Choroid plexus epithelial cell (primary cell): Measurements from ENCODE around the gene SUN5.

Experiments used
- DNase-seq: peaks from one replicate; pipeline ENCODE4 v3.0.0-alpha.2; 2010; ENCODE audit warnings: low read depth
- H3K4me3 ChIP-seq: 2 replicates; pipeline ENCODE4 v1.5.1; 2011; ENCODE audit warnings: low read depth, mild to moderate bottlenecking, control low read depth, low read length, moderate library complexity
- TF ChIP-seq, protein P1 (sequence below): conservative IDR thresholded peaks from 2 replicates; pipeline ENCODE4 v1.5.1; 2011; ENCODE audit warnings: low read depth, mild to moderate bottlenecking, control low read depth, inconsistent platforms, low read length, moderate library complexity

SUN5 gene

DNA sequence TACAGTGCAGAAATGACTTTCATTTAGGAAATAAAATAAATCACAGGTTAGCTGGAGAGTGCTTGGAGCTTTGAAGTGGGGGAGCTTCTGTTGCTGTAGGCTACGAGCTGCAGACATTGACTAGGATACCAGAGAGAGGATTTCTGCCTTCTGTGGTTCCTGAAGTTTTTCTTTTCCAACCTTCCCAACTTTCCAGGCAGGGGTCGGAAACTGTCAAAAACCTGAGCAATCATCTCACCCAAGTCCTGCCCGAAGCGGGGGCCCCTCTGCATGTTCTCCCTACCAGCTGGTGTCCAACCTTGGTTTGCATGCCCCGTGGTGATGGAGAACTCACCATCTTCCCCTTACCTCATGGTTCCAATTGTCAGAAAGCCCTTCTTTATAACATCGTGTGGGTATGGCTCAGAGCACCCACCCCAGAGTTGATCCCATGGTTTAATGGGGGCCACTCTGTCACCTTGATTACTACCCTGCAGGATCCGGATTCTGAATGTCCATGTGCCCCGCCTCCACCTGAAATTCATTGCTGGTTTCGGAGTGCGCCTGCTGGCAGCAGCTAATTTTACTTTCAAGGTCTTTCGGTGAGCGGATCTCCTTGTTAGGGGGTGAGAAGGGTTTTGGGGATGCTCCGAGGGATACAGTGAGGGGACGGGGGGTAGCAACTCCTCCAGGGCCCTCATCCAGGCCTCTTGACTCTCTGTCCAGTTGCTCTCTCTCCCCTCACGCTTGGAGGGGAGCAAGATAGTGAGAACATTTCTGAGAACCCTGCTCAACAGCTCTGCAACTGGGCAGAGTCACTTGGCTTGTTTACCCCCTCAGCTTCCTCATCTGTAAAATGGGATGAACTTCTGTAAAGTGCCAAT lies 8.3 kb upstream of the SUN5 start:
- no peak overlapping the region for H3K4me3 ChIP-seq
- DNase-seq: no peak
- TF ChIP-seq, protein P1, sequence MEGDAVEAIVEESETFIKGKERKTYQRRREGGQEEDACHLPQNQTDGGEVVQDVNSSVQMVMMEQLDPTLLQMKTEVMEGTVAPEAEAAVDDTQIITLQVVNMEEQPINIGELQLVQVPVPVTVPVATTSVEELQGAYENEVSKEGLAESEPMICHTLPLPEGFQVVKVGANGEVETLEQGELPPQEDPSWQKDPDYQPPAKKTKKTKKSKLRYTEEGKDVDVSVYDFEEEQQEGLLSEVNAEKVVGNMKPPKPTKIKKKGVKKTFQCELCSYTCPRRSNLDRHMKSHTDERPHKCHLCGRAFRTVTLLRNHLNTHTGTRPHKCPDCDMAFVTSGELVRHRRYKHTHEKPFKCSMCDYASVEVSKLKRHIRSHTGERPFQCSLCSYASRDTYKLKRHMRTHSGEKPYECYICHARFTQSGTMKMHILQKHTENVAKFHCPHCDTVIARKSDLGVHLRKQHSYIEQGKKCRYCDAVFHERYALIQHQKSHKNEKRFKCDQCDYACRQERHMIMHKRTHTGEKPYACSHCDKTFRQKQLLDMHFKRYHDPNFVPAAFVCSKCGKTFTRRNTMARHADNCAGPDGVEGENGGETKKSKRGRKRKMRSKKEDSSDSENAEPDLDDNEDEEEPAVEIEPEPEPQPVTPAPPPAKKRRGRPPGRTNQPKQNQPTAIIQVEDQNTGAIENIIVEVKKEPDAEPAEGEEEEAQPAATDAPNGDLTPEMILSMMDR: no peak

GRCh38 chr20:33010674-33011449 lies 6.6 kb upstream of the SUN5 start:
- TF ChIP-seq, protein P1: no peak
- H3K4me3 ChIP-seq: no peak overlapping the region
- no peak for DNase-seq

- no peak for DNase-seq
- TF ChIP-seq, protein P1: no peak
- H3K4me3 ChIP-seq: no peak overlapping the region
Measured at GRCh38 chr20:33010133-33010504, 5.9 kb upstream of the SUN5 start.

GRCh38 chr20:33009214-33010132 lies 5.2 kb upstream of the SUN5 start:
- TF ChIP-seq, protein P1: no peak
- H3K4me3 ChIP-seq: no peak overlapping the region
- no peak for DNase-seq

DNA sequence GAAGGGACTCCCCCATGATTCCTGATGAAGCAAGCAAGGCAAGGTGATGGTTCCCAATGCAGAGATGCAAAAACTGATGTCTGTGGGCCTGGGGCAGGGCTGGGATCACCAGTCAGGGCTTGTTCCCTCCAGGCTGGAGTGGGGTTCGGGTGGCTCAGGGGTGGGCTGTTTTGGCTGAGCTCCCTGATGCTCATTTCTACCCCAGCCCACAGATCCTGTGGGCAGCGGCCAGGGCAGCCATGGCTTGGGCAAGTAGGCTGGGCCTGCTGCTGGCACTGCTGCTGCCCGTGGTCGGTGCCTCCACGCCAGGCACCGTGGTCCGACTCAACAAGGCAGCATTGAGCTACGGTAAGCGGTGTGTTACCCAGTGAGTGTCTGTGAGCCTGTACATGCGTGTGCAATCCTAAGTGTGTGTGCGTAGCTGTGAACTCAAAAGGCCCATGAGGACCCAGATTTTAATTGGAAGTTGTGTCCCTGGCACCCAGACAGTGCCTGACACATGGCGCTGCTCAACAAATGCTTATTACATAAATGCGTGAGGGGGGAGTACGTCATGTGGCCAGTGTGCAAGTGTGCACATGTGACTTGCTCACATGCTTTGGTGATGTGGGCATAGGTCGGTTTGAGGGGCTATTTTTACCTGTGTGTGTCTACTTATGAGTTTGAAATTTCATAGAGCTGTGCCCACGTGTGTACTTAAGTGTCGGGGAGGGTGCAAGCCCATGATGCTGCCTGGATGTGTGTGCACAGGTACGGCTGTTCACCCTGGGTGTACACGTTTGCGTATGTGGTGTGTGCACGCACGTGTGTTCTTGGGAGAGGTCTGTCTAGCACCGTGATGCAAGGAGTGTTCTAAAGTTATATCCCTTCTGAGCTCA lies 4.3 kb upstream of the SUN5 start:
- DNase-seq: no peak
- TF ChIP-seq, protein P1: no peak
- H3K4me3 ChIP-seq: no peak overlapping the region
